ENCODE measurements around the gene CCK. TPM values are rescaled to one million over a fixed set of nuclear protein-coding genes. Genes with fewer than 3 reads are reported as not detected.

Gene CCK
- total RNA-seq, 1 experiment from 2014 or later, result not detected

GRCh38 chr3:42224178-42224577 lies 41.8 kb downstream of the CCK start:
- Mint-ChIP-seq H3K9me3 (ENCODE audit: unreplicated experiment) (no peaks in the 10 kb centered on the region), H3K36me3 (ENCODE audit: insufficient read depth, unreplicated experiment) (peaks cover 40% of the 10 kb centered on the region), H3K4me3 (ENCODE audit: unreplicated experiment) (no peak overlapping the region), H3K27ac (ENCODE audit: low read depth, unreplicated experiment) (no peak overlapping the region), H3K4me1 (ENCODE audit: insufficient read depth, unreplicated experiment) (peaks cover 5% of the 10 kb centered on the region), H3K27me3 (ENCODE audit: insufficient read depth, unreplicated experiment) (no peaks in the 10 kb centered on the region)
- no TSS peak for BruUV-seq (replicated peaks)
- DNase-seq (ENCODE audit: unreplicated experiment), result no peak
- TF ChIP-seq CTCF (IDR thresholded peaks at IDR 0.05; ENCODE audit: unreplicated experiment), result no peak
- ChIA-PET CTCF (interaction anchor here (0.6 to 1.6 kb wide), 4 partner anchors 23 to 221 kb away, joined by 3 to 7 read pairs (median 4); no protein-coding TSS in a partner anchor), POLR2A (interaction anchor here (1.2 kb wide), 1 partner anchor 642 kb away, joined by 4 read pairs; no protein-coding TSS in a partner anchor)
- intact Hi-C loops (cut with micrococcal nuclease), result no loop called here

- TF ChIP-seq CTCF (IDR thresholded peaks at IDR 0.05; ENCODE audit: unreplicated experiment), result no peak
- H3K27ac Mint-ChIP-seq (ENCODE audit: low read depth, unreplicated experiment), result no peak overlapping the region
- no TSS peak for BruUV-seq (replicated peaks)
- no peaks in the 10 kb centered on the region for H3K27me3 Mint-ChIP-seq (ENCODE audit: insufficient read depth, unreplicated experiment)
- ChIA-PET POLR2A (interaction anchor here (1.2 kb wide), 1 partner anchor 644 kb away, joined by 4 read pairs; no protein-coding TSS in a partner anchor), CTCF (interaction anchor here (0.6 to 1.6 kb wide), 2 partner anchors 24 to 309 kb away, joined by 4 to 7 read pairs; no protein-coding TSS in a partner anchor)
- H3K36me3 Mint-ChIP-seq (ENCODE audit: insufficient read depth, unreplicated experiment), result peaks cover 46% of the 10 kb centered on the region
- no peaks in the 10 kb centered on the region for H3K9me3 Mint-ChIP-seq (ENCODE audit: unreplicated experiment)
- peaks cover 5% of the 10 kb centered on the region for H3K4me1 Mint-ChIP-seq (ENCODE audit: insufficient read depth, unreplicated experiment)
- no peak overlapping the region for H3K4me3 Mint-ChIP-seq (ENCODE audit: unreplicated experiment)
- intact Hi-C loops (cut with micrococcal nuclease), result no loop called here
- no peak for DNase-seq (ENCODE audit: unreplicated experiment)
These were observed 42.9 kb downstream of the CCK start for GRCh38 chr3:42222942-42223693.

GRCh38 chr3:42220436-42221121 lies 45.4 kb downstream of the CCK start:
- Mint-ChIP-seq H3K4me3 (ENCODE audit: unreplicated experiment) (no peak overlapping the region), H3K36me3 (ENCODE audit: insufficient read depth, unreplicated experiment) (peaks cover 59% of the 10 kb centered on the region), H3K27me3 (ENCODE audit: insufficient read depth, unreplicated experiment) (no peaks in the 10 kb centered on the region), H3K9me3 (ENCODE audit: unreplicated experiment) (no peaks in the 10 kb centered on the region), H3K4me1 (ENCODE audit: insufficient read depth, unreplicated experiment) (peaks cover 6% of the 10 kb centered on the region), H3K27ac (ENCODE audit: low read depth, unreplicated experiment) (no peak overlapping the region)
- CTCF ChIA-PET, result interaction anchor here (0.6 to 3.1 kb wide), 7 partner anchors 10 to 355 kb away, joined by 3 to 19 read pairs (median 4); no protein-coding TSS in a partner anchor
- no TSS peak for BruUV-seq (replicated peaks)
- intact Hi-C loops (cut with micrococcal nuclease), result no loop called here
- TF ChIP-seq CTCF (IDR thresholded peaks at IDR 0.05; ENCODE audit: unreplicated experiment), result no peak
- POLR2A ChIA-PET, result interaction anchor here (1.7 kb wide), 1 partner anchor 28 kb away, joined by 3 read pairs; no protein-coding TSS in a partner anchor
- no peak for DNase-seq (ENCODE audit: unreplicated experiment)

- Mint-ChIP-seq H3K9me3 (ENCODE audit: unreplicated experiment) (no peaks in the 10 kb centered on the region), H3K36me3 (ENCODE audit: insufficient read depth, unreplicated experiment) (peaks cover 41% of the 10 kb centered on the region), H3K4me3 (ENCODE audit: unreplicated experiment) (no peak overlapping the region), H3K4me1 (ENCODE audit: insufficient read depth, unreplicated experiment) (peaks cover 26% of the 10 kb centered on the region), H3K27ac (ENCODE audit: low read depth, unreplicated experiment) (no peak overlapping the region), H3K27me3 (ENCODE audit: insufficient read depth, unreplicated experiment) (no peaks in the 10 kb centered on the region)
- POLR2A ChIA-PET, result no interaction called here
- TF ChIP-seq CTCF (IDR thresholded peaks at IDR 0.05; ENCODE audit: unreplicated experiment), result no peak
- peak; percentile 19 for DNase-seq (ENCODE audit: unreplicated experiment)
- intact Hi-C loops (cut with micrococcal nuclease), result no loop called here
- CTCF ChIA-PET, result no interaction called here
- no TSS peak for BruUV-seq (replicated peaks)
These were observed 49.1 kb downstream of the CCK start for GRCh38 chr3:42216931-42217333.

Measured in MCF 10A (cell line).